CD14-positive monocyte (primary cell): ENCODE measurements around the gene DDC. TPM values are rescaled to one million over a fixed set of nuclear protein-coding genes. Genes with fewer than 3 reads are reported as not detected.
"Not testable (repeated sequence)": the region's sequence is repeated elsewhere in the genome, so short reads cannot be mapped to it uniquely, and the experiment has no call there.

Source experiments
- DNase-seq, 3 donors: peaks; one replicate each; pipeline ENCODE4 v3.0.0-alpha.2; 2011 to 2022
- H2AFZ ChIP-seq: 2 replicates; pipeline ENCODE4 v1.6.0; 2012; ENCODE audit warnings: mild to moderate bottlenecking, low read depth, low read length, inconsistent platforms; ENCODE audit not compliant: insufficient read depth, poor library complexity, severe bottlenecking
- H3K27ac ChIP-seq, 2 donors: 1 replicate in 1 of 2; 2 replicates in 1 of 2; pipeline ENCODE4 v1.5.1; 2012 to 2013; ENCODE audit warnings: low read length in 2 of 2, control low read depth in 1 of 2, inconsistent platforms in 1 of 2, low read depth in 1 of 2, mild to moderate bottlenecking in 1 of 2
- H3K27me3 ChIP-seq, 2 donors: one replicate each; pipeline versions ENCODE4 v1.6.0 to v1.6.1; 2011 to 2013; ENCODE audit warnings: low read length in 2 of 2; ENCODE audit not compliant: control insufficient read depth in 2 of 2, insufficient read depth in 2 of 2
- H3K36me3 ChIP-seq, 2 donors: replicated peaks in 1 of 2; 1 replicate in 1 of 2; 2 replicates in 1 of 2; pipeline versions ENCODE4 v1.5.1 to v1.6.1; 2012 to 2013; ENCODE audit warnings: low read length in 2 of 2, control low read depth in 1 of 2, inconsistent platforms in 1 of 2, mild to moderate bottlenecking in 1 of 2; ENCODE audit not compliant: insufficient read depth in 2 of 2, control insufficient read depth in 1 of 2
- H3K4me1 ChIP-seq, 2 donors: 1 replicate in 1 of 2; 2 replicates in 1 of 2; pipeline versions ENCODE4 v1.5.1 to v1.6.1; 2012 to 2013; ENCODE audit warnings: low read length in 2 of 2, control low read depth in 1 of 2, inconsistent platforms in 1 of 2, mild to moderate bottlenecking in 1 of 2, moderate library complexity in 1 of 2; ENCODE audit not compliant: insufficient read depth in 2 of 2, control insufficient read depth in 1 of 2
- H3K4me2 ChIP-seq: replicated peaks from 2 replicates; pipeline ENCODE3; 2012; ENCODE audit warnings: low read length, moderate library complexity, mild to moderate bottlenecking; ENCODE audit not compliant: poor library complexity, severe bottlenecking; ENCODE audit errors: extremely low read depth
- H3K4me3 ChIP-seq, 3 experiments: fragments of 200-600 bp in 1 of 3; sonication (generic) in 1 of 3; replicated peaks in 1 of 3; 1 replicate in 2 of 3; 2 replicates in 1 of 3; pipeline ENCODE4 v1.5.1; 2011 to 2013; ENCODE audit warnings: low read length in 3 of 3, mild to moderate bottlenecking in 3 of 3, control low read depth in 2 of 3, low read depth in 2 of 3, inconsistent platforms in 1 of 3, moderate library complexity in 1 of 3
- H3K79me2 ChIP-seq: 2 replicates; pipeline ENCODE4 v1.6.0; 2012; ENCODE audit warnings: mild to moderate bottlenecking, control low read depth, inconsistent platforms, low read length, moderate library complexity; ENCODE audit not compliant: insufficient read depth
- H3K9ac ChIP-seq: 2 replicates; pipeline ENCODE4 v1.6.0; 2017; ENCODE audit warnings: low read length, mild to moderate bottlenecking; ENCODE audit not compliant: insufficient read depth, poor library complexity, severe bottlenecking
- H3K9me3 ChIP-seq, 2 donors: replicated peaks in 1 of 2; 1 replicate in 1 of 2; 2 replicates in 1 of 2; pipeline versions ENCODE4 v1.5.1 to v1.6.1; 2012 to 2013; ENCODE audit warnings: low read length in 2 of 2, control low read depth in 1 of 2; ENCODE audit not compliant: control insufficient read depth in 1 of 2, insufficient read depth in 1 of 2
- H4K20me1 ChIP-seq: 2 replicates; pipeline ENCODE4 v1.6.0; 2012; ENCODE audit warnings: mild to moderate bottlenecking, low read length, control low read depth, moderate library complexity; ENCODE audit not compliant: insufficient read depth
- H3K27ac Mint-ChIP-seq, 7 donors: one replicate each; pipeline ENCODE4 v1.8.0; 2020; ENCODE audit warnings: mild to moderate bottlenecking in 7 of 7, mixed read lengths in 7 of 7, moderate library complexity in 6 of 7, inconsistent platforms in 2 of 7
- H3K27me3 Mint-ChIP-seq, 3 donors: one replicate each; pipeline ENCODE4 v1.8.0; 2021 to 2022; ENCODE audit warnings: low read depth in 3 of 3, mild to moderate bottlenecking in 3 of 3, mixed read lengths in 3 of 3, moderate library complexity in 3 of 3, inconsistent platforms in 1 of 3
- H3K36me3 Mint-ChIP-seq, 2 donors: one replicate each; pipeline ENCODE4 v1.8.0; 2020; ENCODE audit warnings: mixed read lengths in 2 of 2, inconsistent platforms in 1 of 2, mild to moderate bottlenecking in 1 of 2
- H3K4me1 Mint-ChIP-seq: one replicate; pipeline ENCODE4 v1.8.0; 2020; ENCODE audit warnings: mild to moderate bottlenecking, mixed read lengths
- H3K4me3 Mint-ChIP-seq, 2 donors: one replicate each; pipeline ENCODE4 v1.8.0; 2020; ENCODE audit warnings: mild to moderate bottlenecking in 2 of 2, mixed read lengths in 2 of 2, moderate library complexity in 1 of 2
- H3K9me3 Mint-ChIP-seq, 7 donors: one replicate each; pipeline ENCODE4 v1.8.0; 2020 to 2022; ENCODE audit warnings: mixed read lengths in 7 of 7, mild to moderate bottlenecking in 6 of 7, moderate library complexity in 6 of 7, inconsistent platforms in 2 of 7
- CTCF ChIP-seq: fragments of 200-600 bp; IDR thresholded peaks from one replicate; pipeline ENCODE4 v1.8.0; 2022; ENCODE audit warnings: antibody characterized with exemption, mild to moderate bottlenecking
- WGBS: methylation state at CpG from one replicate; pipeline ENCODE4 v1.1.5; 2013; ENCODE audit warnings: missing lambda C conversion rate; ENCODE audit not compliant: insufficient coverage; 5-methylcytosine and 5-hydroxymethylcytosine counted together
- intact Hi-C, 2 donors: fragments of 100-400 bp; cut with micrococcal nuclease; formaldehyde crosslinking; loops; one replicate each; pipeline versions ENCODE4 v1.15.0 to v1.15.1; 2023
- polyA plus RNA-seq, 3 donors: library from polyadenylated mRNA; depleted of rRNA in 1 of 3; unstranded in 2 of 3; stranded (reverse) in 1 of 3; fragments of 300-500 nt in 2 of 3; fragments of >200 nt in 1 of 3; fragmentation: Illumina TruSeq in 2 of 3; gene quantifications; 1 replicate in 2 of 3; 2 replicates in 1 of 3; pipeline ENCODE4 v1.2.3, GENCODE V29; 2012 to 2021

The DDC gene
- polyA plus RNA-seq, 3 donors: not detected

- Histone ChIP-seq H4K20me1 (no peaks in the 10 kb centered on the region), H3K4me3 (no peak overlapping the region), H3K9me3 (peaks cover 21 to 24% of the 10 kb centered on the region in 2 donors), H3K79me2 (no peaks in the 10 kb centered on the region), H3K27ac (no peak overlapping the region), H3K4me2 (no peak overlapping the region), H3K36me3 (no peaks in the 10 kb centered on the region), H3K27me3 (no peaks in the 10 kb centered on the region), H3K4me1 (no peaks in the 10 kb centered on the region), H2AFZ (no peak overlapping the region), H3K9ac (no peak overlapping the region)
- no peak for DNase-seq
- Mint-ChIP-seq H3K9me3 (peaks cover 13 to 37% (median 24%) of the 10 kb centered on the region in 7 donors), H3K36me3 (no peaks in the 10 kb centered on the region), H3K27ac (no peak overlapping the region), H3K4me3 (no peak overlapping the region), H3K4me1 (no peaks in the 10 kb centered on the region), H3K27me3 (peaks cover 0 to 2% (median 0%) of the 10 kb centered on the region in 3 donors)
- whole genome bisulfite sequencing: no CpG with 5 or more reads among the region's 5 CpGs
- no peak for TF ChIP-seq CTCF
- intact Hi-C loops: no loop called here
These were observed 14.9 kb upstream of the DDC start for GRCh38 chr7:50580057-50580456.

- H3K9me3 ChIP-seq: peaks cover 4 to 11% of the 10 kb centered on the region in 2 donors
- H4K20me1 ChIP-seq, H3K27me3 ChIP-seq, H3K4me3 ChIP-seq, intact Hi-C loops, H3K4me1 Mint-ChIP-seq, H3K79me2 ChIP-seq, H3K9ac ChIP-seq, DNase-seq, H2AFZ ChIP-seq, H3K4me3 Mint-ChIP-seq, H3K36me3 ChIP-seq, H3K27ac Mint-ChIP-seq, H3K4me1 ChIP-seq, H3K4me2 ChIP-seq, H3K36me3 Mint-ChIP-seq, H3K27ac ChIP-seq, H3K27me3 Mint-ChIP-seq: not testable (repeated sequence)
- no CpG with 5 or more reads among the region's 4 CpGs for WGBS
- H3K9me3 Mint-ChIP-seq: peaks cover 3 to 21% (median 11%) of the 10 kb centered on the region in 7 donors
These were observed 12.9 kb upstream of the DDC start for GRCh38 chr7:50578105-50578504.
